Measurements from ENCODE around the gene MRPL23.
"Not testable (repeated sequence)": the region's sequence is repeated elsewhere in the genome, so short reads cannot be mapped to it uniquely, and the experiment has no call there.

MRPL23 gene

DNA sequence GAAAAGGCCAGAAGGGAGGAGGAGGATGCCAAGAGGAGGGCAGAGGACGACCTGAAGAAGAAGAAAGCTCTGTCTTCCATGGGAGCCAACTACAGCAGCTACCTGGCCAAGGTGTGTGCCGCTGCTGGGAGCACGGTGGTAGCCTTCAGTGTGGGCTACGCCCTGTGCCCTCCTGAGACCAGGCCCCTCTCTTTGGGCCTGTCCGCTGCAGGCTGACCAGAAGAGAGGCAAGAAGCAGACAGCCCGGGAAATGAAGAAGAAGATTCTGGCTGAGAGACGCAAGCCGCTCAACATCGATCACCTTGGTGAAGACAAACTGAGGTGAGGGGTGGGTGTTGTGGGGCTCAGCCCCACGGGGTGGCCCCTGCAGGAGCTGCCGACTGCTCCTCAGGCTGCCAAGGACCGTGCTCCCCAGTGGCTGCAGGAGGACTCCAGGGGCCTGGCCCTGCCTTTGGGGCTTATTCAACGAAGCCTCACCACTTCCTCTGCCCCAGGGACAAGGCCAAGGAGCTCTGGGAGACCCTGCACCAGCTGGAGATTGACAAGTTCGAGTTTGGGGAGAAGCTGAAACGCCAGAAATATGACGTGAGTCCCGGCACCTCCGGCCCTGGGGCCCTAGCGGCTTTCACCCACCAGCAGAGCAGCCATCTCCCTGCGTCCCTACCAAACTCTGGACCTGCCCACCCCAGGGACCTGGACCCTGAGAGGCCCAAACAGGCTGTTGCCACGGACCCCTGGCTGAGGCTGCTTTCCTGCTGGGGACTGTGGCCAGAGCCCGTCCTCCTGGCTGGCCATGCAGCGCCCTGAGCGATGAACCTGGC lies 12.6 kb upstream of the MRPL23 start:
- no peak for DNase-seq

- DNase-seq: no peak
Observed at GRCh38 chr11:1935156-1936071, 11.7 kb upstream of the MRPL23 start.

GRCh38 chr11:1936072-1936780 lies 10.9 kb upstream of the MRPL23 start:
- no peak for DNase-seq

DNA sequence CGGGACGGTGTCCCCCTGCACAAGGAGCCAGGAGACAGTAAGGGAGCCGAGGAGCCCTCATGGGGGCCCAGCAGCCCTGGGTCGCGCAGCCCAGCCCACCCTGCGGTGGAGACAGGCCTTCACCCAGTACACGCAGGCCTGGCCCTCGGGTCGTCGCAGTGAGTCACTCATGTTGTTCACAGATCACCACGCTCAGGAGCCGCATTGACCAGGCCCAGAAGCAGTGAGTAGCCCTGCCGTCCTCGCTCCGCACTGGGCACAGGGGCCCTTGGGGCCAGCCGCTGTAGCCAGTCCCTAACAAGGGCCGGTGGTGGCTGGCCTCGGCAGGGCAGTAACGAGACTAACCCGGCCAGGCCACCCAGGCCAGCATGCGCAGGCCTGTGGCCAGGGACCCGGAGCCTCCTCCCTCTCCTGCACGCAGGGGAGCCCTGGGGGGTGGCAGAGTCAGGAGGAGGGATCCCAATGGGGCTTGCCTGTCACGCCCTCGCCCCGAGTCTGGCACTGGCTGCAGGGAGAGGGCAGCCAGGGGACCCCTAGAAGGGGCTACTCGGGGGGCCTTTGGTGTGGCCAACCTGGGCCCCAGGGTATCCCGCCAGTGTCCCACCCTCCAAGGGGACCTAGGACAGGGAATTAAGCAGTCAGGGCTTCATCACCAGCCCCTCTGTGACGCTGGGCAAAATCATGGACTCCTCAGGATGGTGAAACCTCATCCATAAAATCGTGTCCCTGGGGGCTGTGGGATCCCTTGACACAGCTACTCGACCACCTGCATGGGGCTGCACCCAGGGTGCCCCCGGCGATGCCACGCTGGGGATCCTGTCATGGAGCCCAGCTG lies 10.1 kb upstream of the MRPL23 start:
- no peak for DNase-seq

DNA sequence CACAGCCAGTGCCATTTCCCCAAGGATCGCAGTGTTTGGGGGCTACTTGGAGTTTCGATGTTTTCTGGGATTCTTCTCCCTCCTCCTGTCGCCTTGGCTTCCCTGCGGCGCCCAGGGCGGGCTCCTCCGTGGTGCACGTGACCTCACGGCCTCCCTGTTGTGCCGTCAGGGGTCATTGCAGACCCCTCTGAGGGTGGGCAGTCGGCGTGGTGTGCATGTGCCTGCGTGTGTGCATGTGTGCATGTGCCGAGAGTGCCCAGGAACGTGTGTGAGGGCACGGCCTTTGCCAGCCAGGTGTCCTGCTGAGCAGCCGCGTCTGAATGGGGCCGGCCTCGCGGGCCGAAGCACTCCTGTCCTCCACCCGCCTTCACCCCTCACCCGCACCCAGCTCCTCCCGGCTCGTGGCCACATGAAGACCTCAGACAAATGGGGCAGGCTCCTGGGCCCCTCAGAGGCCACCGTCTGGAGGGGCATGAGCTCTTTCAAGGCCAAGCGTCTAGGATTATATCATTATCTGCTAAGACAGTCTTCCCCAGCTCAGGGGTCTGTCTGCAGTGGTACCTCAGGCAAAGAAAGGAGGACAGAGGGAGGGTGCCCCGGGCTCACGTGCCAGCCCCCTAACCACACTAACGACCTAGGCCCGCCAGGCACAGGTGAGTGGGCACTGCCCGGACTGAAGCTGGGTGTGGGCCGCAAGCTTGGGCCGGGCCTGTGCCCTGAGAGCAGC lies 9.4 kb upstream of the MRPL23 start:
- no peak for DNase-seq

GRCh38 chr11:1938343-1939005 lies 8.7 kb upstream of the MRPL23 start:
- DNase-seq: no peak

GRCh38 chr11:1939006-1939625 lies 8.0 kb upstream of the MRPL23 start:
- no peak for DNase-seq

DNA sequence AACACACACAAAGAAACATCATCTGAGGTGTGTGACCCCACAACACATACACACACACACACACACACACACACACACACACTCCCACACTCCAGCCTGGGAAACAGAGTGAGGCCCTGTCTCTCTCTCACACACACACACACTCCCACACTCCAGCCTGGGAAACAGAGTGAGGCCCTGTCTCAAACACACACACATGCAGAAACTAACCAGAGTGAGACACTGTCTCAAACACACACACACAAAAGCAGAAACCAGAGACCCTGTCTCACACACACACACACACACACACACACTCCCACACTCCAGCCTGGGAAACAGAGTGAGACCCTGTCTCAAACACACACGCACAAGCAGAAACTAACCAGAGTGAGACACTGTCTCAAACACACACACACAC lies 7.3 kb upstream of the MRPL23 start:
- not testable (repeated sequence) for DNase-seq

DNA sequence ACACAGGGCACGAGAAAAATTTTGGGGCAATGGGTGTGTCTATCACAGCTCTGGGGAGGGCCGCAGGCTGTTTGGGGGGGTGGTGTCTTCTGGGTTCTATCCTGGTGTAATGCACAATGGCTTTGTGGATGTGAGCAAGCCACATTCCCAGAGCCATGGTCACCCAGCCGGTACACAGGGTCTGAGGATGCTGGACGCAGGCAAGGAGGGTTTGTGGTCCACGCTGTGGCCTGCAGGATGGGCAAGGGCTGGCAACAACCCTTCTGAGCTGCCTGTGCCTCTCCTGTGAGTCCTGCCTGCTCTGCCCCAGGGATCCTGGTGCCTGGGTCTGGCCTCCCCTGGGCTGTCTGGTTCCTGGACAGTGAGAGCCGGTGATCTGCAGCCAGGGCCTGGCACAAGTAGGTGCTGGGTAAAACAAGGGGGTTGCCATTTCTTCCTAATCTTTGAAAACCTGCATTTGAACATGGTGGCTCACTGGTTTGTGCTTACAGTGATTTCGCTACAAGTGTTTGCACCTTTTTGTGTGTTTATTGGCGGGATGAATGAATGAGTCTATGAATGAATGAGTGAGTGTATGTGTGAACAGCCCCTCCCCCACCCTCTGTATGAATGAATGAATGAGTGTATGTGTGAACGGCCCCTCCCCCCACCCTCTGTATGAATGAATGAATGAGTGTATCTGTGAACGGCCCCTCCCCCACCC lies 4.4 kb upstream of the MRPL23 start:
- no peak for DNase-seq

DNA sequence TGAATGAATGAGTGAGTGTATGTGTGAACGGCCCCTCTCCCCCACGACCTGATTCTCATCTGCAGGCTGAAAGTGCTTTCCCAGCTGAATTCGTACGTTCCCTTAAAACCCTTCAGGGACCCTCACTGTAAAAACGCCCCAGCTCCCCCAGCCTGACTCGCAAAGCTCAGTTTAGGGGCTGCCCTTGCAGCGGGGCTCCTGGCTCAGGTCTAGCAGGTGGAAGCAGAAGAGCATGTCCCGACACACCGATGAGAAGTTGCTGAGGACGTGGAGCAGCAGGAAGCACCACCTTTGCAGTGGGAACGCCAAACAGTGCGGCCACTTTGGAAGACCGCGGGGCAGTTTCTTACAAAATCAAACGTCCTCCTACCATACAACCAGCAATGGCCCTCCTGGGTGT lies 3.6 kb upstream of the MRPL23 start:
- no peak for DNase-seq

- no peak for DNase-seq
Observed at GRCh38 chr11:1943977-1944376, 3.2 kb upstream of the MRPL23 start.

GRCh38 chr11:1947592-1948237 lies 583 bp downstream of the MRPL23 start:
- DNase-seq: no peak

DNA sequence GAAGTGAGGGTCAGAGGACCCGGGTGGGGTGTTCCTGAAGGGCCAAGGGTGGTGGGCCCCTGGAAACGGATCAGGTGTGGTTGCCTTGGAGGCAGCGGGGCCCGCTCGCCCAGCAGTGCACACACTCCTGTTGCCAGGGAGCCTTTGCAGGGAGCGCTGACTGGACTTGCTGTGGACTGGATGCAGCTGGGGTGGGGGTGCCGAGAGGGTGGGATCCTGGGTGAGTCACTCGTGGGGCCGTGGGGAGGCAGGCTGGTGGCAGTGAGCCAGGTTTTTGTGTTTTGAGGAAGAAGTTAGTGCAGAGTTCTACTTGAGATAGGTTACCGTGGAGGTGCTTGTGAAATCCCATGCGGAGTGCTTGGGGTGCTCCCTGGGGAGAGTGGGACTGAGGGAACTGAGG lies 1.3 kb downstream of the MRPL23 start:
- no peak for DNase-seq

- no peak for DNase-seq
Observed at GRCh38 chr11:1949302-1949701, 2.2 kb downstream of the MRPL23 start.

GRCh38 chr11:1949922-1950321 lies 2.8 kb downstream of the MRPL23 start:
- DNase-seq: no peak

- no peak for DNase-seq
Observed at GRCh38 chr11:1952806-1953482, 5.8 kb downstream of the MRPL23 start.

GRCh38 chr11:1953489-1954266 lies 6.5 kb downstream of the MRPL23 start:
- DNase-seq: no peak

DNA sequence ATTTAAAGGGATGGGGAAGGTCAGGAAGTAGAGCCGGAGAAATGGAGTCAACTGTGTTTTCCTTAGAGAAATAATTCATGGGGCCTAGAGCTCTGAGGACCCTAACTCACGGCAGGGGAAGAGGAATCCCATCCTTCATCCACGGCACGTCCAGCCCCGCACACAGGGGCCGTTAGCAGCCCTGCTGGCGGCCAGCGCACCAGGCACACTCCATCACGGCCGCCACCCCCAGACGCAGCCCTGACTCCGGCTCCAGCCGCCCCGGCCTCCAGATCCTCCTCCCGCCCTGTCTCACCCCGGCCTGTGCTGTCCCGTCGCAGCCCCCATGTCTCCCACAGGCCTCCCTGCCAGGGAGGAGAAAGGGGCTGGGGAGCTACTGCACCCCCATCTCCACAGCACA lies 11.2 kb downstream of the MRPL23 start:
- no peak for DNase-seq

All from NCI-H510A treated with DMSO at 0.1 percent for 48 hours (cell line).